ENCODE data around the gene DGKB.
A peak's percentile ranks its signal among the peaks of the same experiment; 100 is the strongest.

Gene DGKB

DNA sequence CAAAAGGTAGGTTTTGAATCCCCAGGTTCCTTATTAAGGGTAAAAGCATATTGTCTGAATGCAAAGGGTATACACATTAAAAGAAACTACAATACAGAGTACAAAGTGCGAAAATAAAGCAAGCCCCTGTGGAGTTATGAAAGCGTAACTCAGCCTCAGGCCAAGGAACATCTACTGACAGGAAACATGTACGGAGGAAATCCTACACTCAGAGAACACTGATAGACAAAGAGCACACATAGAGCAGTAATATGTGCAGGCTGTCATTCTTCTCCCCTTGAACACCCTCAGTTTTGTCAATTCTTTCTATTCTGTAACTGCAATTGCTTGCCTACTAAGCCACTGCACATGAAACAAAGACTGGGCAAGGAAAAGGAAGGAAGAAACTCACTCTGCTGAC lies 150.2 kb downstream of the DGKB start:
- DNase-seq, result no peak

DNA sequence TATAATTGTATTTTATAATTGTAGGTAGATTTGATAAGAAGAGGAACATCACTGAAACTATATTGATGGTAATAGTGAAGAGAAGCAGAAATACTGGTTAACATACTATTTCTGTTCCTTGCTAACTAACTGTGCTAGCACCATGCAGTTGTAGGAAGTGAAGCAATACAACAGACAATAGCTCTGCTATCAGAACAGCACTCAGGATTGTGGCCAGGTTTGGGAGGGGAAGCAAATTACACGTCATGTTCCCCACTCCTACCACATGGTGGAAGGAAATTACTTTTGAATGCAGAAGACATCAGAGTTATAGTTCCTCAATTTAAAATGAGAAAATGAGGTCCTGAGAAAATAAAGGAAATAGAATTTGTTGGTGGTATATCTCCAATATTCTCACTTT lies 151.1 kb downstream of the DGKB start:
- no peak for DNase-seq

- DNase-seq, result no peak
These were observed 154.1 kb downstream of the DGKB start for GRCh38 chr7:14748461-14748860.

GRCh38 chr7:14747701-14748100 lies 154.8 kb downstream of the DGKB start:
- DNase-seq, result no peak

- no peak for DNase-seq
These were observed 157.5 kb downstream of the DGKB start for GRCh38 chr7:14745076-14745475.

DNA sequence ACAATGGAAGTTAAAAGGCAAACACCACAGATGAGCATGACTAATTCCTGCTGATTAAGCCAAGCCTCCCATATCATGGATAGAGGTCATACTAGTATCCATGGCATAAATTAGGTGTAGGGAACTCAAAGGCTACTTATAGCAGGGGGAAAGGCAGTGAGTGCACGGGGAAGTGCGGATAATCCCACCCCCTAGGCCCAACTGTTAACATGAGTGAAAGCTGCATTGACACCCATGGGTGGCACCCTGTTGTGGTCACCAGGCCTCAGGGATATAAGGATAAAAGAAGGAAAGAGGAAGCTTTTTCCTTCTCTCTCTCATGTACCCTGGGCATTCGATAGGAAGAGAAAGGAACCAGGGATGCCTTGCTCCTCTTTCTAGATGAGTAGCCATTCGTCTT lies 161.9 kb downstream of the DGKB start:
- DNase-seq, result no peak

DNA sequence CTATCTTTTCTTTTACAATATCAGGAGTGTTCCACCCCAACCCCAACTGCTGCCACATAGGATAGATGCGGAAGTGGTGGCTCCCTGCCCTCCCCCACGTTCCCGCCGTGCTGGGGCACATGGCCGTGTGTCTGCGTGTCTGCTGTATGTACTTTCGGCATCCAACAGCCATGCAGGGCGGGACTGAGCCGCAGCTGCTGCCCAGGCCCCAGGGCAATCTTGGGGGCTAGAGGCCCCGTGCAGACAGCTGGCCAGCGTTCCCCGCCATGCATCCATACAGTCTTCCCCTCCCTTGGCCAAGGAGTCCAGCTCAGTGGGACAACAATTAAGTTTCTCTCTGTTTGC lies 162.7 kb downstream of the DGKB start:
- DNase-seq, result no peak

DNA sequence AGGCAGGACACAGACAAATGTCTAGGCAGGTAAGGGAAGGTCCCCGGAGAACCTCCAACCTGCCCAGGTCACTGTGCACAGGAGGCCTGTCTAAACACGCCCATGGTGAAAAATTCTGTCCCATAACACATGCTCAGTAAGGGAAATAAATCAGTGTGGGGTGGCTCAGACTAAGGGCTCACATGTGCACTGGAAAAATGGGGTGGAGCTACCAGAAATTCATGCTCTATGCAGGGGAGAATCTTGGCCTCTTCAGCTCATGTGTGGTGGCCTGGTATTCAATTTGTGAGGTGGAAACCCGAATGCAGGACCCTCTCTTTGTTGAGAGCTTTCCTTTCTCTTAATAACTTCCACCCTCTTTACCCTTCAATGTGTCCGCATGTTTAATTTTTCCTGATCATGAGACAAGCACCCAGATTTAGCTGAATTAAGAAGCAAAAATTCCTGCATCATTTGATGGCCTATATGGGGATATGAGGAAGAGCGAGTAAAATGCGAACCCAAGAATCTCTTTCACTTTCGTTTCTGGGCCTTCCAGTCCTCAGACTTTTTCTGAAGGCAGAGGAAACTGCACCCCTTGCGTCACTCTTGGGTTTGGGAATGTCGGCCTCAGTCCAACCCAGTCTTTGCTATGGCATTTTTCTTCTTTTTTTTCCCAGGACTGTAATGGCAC lies 163.2 kb downstream of the DGKB start:
- DNase-seq, result no peak

GRCh38 chr7:14738086-14738485 lies 164.5 kb downstream of the DGKB start:
- DNase-seq, result no peak

DNA sequence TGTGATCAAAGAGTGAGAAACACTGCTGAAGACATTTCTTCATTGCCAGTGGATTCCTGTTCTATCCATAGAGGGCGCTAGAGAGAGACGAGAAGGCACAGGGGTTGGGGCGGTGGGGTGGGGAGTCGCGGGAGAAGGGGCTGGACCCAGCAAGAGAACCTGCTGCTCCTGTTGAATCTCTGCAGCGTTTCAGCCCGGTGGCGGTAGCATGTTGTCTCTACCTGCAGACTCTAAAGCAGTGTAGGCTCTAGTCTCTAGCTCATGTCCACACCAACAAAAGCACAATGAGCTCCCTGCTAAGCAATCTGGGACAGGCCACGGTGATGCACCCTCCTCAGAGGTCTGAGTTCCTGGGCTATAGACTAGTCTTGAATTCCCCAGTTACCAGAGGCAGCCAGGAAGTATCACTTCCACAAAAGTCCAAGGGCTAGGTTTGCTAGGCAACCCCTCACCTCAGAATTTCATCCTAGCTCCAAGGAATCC lies 167.7 kb downstream of the DGKB start:
- no peak for DNase-seq

DNA sequence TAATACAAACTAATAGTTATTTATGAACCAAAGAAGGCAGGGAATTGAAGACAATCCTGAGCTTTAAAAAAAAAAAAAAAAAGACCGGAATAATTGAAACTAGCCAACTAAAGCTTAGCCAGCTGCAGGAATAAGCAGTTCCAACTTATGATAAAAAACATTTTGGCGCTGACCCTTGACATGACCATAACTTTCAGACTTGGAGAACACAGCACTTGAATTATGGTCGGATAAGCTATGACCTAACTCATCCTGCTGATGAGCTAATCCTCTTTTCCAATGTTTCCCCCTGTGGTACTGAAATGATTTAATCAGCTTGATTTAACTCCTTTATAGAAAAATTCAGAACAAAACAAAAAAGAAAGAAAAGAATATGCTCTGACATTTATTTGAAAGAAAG lies 181.8 kb downstream of the DGKB start:
- no peak for DNase-seq

GRCh38 chr7:14717816-14718215 lies 184.7 kb downstream of the DGKB start:
- peak; percentile 17 for DNase-seq

GRCh38 chr7:14717169-14717568 lies 185.4 kb downstream of the DGKB start:
- no peak for DNase-seq

DNA sequence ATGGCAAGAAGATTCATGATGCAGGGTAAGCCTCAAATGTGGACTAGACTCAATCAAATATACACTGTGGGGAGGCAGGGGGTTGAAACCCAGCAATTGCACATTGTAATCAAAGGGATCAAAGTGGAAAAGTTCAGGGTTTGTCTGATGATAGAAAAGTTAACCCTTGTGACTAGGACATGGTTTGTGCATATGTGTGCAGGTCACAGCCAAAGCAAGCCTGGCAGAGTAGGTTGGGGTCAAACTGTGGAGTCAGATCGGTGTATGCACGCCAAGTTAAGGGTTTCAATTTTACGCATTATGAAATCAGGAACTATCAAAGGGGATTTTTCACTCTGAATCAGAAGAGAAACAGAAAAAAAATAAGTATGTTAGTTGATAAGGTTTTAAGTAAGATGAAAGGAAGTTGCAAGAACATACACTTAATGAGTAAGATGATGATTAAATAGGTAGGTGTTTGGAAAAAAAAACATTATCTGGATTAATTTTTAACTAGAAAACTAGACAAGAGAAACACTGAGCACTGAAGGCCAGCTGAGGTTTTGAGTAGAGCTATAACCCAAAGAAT lies 188.3 kb downstream of the DGKB start:
- DNase-seq, result no peak

DNA sequence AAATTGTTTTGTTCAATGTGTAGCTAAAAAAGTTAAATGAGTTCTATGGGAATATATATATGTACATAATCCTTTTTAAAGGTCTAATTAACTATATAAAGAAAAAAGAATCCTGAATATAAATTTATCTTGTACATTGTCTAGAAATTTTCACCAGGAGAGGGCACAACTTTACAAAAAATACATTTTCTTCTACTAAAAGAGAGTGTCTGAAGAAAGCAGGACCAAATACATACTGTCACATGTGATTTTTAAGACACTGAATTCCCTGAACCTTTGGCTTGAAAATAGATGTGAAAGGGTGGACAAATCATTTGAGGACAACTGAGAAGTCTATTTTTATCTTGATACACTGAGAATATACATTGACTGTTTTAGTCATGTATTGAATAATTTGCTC lies 204.3 kb downstream of the DGKB start:
- no peak for DNase-seq

DNA sequence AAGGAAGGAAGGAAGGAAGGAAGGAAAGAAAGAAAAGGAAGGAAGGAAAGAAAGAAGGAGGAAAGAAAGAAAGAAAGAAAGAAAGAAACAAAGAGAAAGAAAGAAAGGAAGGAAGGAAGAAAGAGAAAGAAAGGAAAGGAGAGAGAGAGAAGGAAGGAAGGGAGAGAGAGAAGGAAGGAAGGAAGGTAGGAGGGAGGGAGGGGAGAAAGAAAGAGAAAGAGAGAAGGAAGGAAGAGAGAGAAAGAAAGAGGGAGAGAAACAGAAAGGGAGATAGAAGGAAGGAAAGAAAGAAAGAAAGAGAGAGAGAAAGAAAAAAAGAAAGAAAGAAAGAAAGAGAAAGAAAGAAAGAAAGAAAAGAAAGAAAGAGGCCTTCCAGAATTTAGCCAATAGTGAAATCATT lies 204.9 kb downstream of the DGKB start:
- no peak for DNase-seq

DNA sequence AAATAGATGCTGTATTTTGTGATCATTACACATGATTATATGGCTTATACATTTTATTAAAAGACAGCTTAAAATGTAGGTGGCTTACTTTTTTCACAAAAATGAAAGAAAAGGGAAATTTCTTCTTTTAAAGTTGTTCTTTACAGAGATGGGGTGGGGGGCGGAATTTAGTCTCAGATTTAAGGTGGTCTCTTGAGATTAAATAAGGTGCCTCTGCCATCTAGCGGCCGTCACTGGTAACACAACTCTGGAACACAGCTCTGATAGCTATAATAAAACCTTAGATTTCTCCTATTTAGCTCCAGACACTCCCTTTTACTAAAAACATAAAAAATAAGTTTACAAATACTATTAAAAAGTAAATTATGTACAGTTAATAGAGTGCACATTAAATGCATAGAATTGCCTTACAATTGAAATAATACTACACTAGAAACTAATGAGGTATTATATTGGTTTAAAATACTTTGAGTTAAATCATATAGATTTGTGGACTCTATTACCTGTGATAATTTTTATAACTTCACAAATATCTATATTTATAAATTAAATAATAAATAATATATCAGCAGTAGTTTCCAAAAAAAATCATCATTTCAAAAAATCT lies 210.9 kb downstream of the DGKB start:
- peak; percentile 43 for DNase-seq

GRCh38 chr7:14691034-14691433 lies 211.5 kb downstream of the DGKB start:
- DNase-seq, result no peak

DNA sequence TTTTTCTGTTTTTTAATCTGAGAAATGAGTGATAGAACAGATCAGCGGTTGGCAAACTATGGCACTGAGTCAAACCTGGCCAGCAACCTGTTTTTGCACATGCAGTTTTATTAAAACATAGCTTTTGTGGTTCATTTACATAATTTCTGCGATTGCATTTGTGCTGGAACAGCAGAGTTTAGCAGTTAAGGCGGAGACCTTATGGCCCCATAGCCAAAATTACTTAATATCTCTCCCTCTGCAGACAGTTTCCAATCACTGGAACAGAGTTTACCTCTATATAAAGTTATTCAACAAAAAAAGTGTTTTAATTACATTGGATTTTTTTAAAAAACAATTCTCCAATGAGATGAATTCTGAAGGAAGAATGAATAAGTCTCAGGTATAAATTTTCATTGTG lies 212.1 kb downstream of the DGKB start:
- DNase-seq, result no peak

DNA sequence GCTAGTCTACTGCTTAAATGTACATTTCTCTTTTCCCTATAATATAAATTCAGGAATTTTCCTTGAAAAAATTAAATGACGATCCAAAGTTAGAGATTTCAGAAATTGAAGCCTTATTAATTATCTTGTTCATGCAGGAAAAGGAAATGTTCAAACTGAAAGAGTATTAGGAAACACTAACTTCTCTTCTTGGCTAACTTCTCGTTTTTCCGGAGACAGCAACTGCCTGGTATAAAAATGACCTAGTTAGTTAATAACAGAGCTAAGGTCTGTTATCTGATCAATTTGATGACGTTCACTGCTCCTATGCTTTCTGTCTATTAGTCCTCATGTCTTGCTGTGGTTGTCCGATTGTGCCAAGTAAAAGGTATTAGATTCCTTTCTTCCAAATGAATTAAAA lies 212.5 kb downstream of the DGKB start:
- no peak for DNase-seq

- no peak for DNase-seq
These were observed 214.3 kb downstream of the DGKB start for GRCh38 chr7:14688208-14688607.

GRCh38 chr7:14687777-14688176 lies 214.8 kb downstream of the DGKB start:
- DNase-seq, result no peak

DNA sequence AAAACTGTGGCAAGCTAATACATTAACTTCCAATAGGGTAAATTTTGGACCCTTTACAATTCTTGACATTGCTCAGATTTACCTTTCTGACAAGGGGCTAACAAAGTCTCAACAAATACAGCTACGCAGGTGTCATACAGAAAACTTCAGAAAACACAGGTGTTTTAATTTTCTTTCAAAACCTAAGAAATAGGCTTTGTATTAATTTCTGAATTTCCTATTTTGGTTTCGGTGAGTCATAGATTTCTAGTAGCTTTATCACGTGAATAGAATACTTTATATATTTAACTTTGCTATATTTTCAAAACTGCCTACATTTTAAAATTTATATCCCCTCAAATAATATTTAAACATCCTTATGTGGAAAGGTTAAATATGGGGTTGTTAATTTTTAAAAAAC lies 215.3 kb downstream of the DGKB start:
- no peak for DNase-seq

GRCh38 chr7:14685167-14685566 lies 217.4 kb downstream of the DGKB start:
- DNase-seq, result no peak

Measured in NCI-H1092 (cell line).